ENCODE data around the gene GNLY. TPM values are rescaled to one million over a fixed set of nuclear protein-coding genes. Genes with fewer than 3 reads are reported as not detected.
"Not testable (repeated sequence)": the region's sequence is repeated elsewhere in the genome, so short reads cannot be mapped to it uniquely, and the experiment has no call there.

Gene GNLY
- total and polyA plus RNA-seq, 5 donors from 2014 or later = 2.4 to 10.9 (median 8.7) TPM

- Histone ChIP-seq H3K4me1 (ENCODE audit: control insufficient read depth, insufficient read depth, low read length, poor library complexity, severe bottlenecking) (no peaks in the 10 kb centered on the region), H3K36me3 (ENCODE audit: control insufficient read depth, insufficient read depth, low read length) (no peaks in the 10 kb centered on the region), H3K4me3 (ENCODE audit: low read depth, low read length) (no peak overlapping the region), H3K27me3 (ENCODE audit: control insufficient read depth, insufficient read depth, low read length) (no peaks in the 10 kb centered on the region), H3K27ac (ENCODE audit: insufficient read depth, low read length, poor library complexity, severe bottlenecking) (no peak overlapping the region), H3K9me3 (ENCODE audit: control insufficient read depth in 2 of 2, low read length in 2 of 2) (no peaks in the 10 kb centered on the region)
- DNase-seq (no peak), ATAC-seq (ENCODE audit: low read depth in 2 of 2) (no peak)
- Mint-ChIP-seq H3K4me3 (no peak overlapping the region), H3K27me3 (peaks cover 22% of the 10 kb centered on the region), H3K4me1 (peaks cover 0 to 14% (median 4%) of the 10 kb centered on the region in 4 donors), H3K9me3 (no peaks in the 10 kb centered on the region), H3K36me3 (no peaks in the 10 kb centered on the region), H3K27ac (peak overlapping the region in 2 of 3 donors; percentile 7 to 11)
Observed at GRCh38 chr2:85713836-85714235, 19.7 kb downstream of the GNLY start.

- not testable (repeated sequence) for ATAC-seq (ENCODE audit: low read depth in 2 of 2); H3K4me3 Mint-ChIP-seq; H3K36me3 Mint-ChIP-seq; H3K4me3 ChIP-seq (ENCODE audit: low read depth, low read length); H3K36me3 ChIP-seq (ENCODE audit: control insufficient read depth, insufficient read depth, low read length); DNase-seq; H3K4me1 ChIP-seq (ENCODE audit: control insufficient read depth, insufficient read depth, low read length, poor library complexity, severe bottlenecking); H3K9me3 Mint-ChIP-seq; H3K27ac ChIP-seq (ENCODE audit: insufficient read depth, low read length, poor library complexity, severe bottlenecking); H3K9me3 ChIP-seq (ENCODE audit: control insufficient read depth in 2 of 2, low read length in 2 of 2); H3K27me3 ChIP-seq (ENCODE audit: control insufficient read depth, insufficient read depth, low read length)
- Mint-ChIP-seq H3K27ac (peak overlapping the region in 2 of 3 donors; percentile 7 to 14), H3K27me3 (peaks cover 21% of the 10 kb centered on the region), H3K4me1 (peaks cover 0 to 14% (median 4%) of the 10 kb centered on the region in 4 donors)
Observed at GRCh38 chr2:85714421-85714820, 20.3 kb downstream of the GNLY start.

GRCh38 chr2:85714841-85715240, 20.7 kb downstream of the GNLY start:
- no peak overlapping the region for H3K4me3 Mint-ChIP-seq
- no peaks in the 10 kb centered on the region for H3K36me3 ChIP-seq (ENCODE audit: control insufficient read depth, insufficient read depth, low read length)
- H3K36me3 Mint-ChIP-seq = no peaks in the 10 kb centered on the region
- peaks cover 18% of the 10 kb centered on the region for H3K27me3 Mint-ChIP-seq
- no peaks in the 10 kb centered on the region for H3K27me3 ChIP-seq (ENCODE audit: control insufficient read depth, insufficient read depth, low read length)
- ATAC-seq (ENCODE audit: low read depth in 2 of 2) (peak; percentile 22 to 45), DNase-seq (peak in 1 of 3 donors; percentile 77)
- no peaks in the 10 kb centered on the region for H3K9me3 ChIP-seq (ENCODE audit: control insufficient read depth in 2 of 2, low read length in 2 of 2)
- H3K4me1 Mint-ChIP-seq = peaks cover 0 to 14% (median 4%) of the 10 kb centered on the region in 4 donors
- H3K4me3 ChIP-seq (ENCODE audit: low read depth, low read length) = no peak overlapping the region
- no peaks in the 10 kb centered on the region for H3K9me3 Mint-ChIP-seq
- H3K4me1 ChIP-seq (ENCODE audit: control insufficient read depth, insufficient read depth, low read length, poor library complexity, severe bottlenecking) = no peaks in the 10 kb centered on the region
- H3K27ac Mint-ChIP-seq = peak overlapping the region in 1 of 3 donors; percentile 14
- no peak overlapping the region for H3K27ac ChIP-seq (ENCODE audit: insufficient read depth, low read length, poor library complexity, severe bottlenecking)

DNA sequence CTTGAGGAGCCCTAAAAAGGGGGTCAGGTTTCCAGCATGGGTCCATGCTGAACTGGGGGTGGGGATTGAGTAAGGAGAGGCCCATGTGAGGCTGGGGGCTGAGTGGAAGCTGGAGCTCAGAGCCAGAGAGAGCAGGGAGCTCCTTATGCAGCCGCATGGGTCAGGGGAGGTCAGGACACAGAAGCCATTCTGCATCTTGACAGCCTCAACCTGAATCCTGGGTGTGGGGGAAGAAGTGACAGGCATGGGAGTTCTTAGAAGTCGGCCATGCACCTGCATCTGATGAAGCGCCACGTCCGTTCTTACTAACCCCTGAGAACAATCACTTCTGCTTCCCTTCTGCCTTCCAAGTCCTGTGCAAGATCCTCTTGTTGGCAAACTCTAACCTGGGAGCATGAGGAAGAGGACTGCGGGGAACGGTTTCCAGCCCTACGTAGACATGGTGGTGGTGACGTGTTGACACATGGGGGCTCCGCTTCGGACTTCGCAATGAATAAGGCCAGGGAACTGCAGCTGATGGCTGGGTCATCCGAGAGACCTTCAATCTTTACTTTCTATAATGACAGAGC, 22.3 kb downstream of the GNLY start:
- DNase-seq = peak in 1 of 3 donors; percentile 14
- H3K27me3 ChIP-seq (ENCODE audit: control insufficient read depth, insufficient read depth, low read length) = peaks cover 5% of the 10 kb centered on the region
- no peak overlapping the region for H3K27ac ChIP-seq (ENCODE audit: insufficient read depth, low read length, poor library complexity, severe bottlenecking)
- H3K4me3 ChIP-seq (ENCODE audit: low read depth, low read length) = no peak overlapping the region
- Mint-ChIP-seq H3K36me3 (peaks cover 4% of the 10 kb centered on the region), H3K27me3 (peaks cover 29% of the 10 kb centered on the region), H3K27ac (peak overlapping the region in 1 of 3 donors; percentile 17), H3K4me3 (no peak overlapping the region), H3K4me1 (peaks cover 0 to 14% (median 4%) of the 10 kb centered on the region in 4 donors), H3K9me3 (no peaks in the 10 kb centered on the region)
- H3K4me1 ChIP-seq (ENCODE audit: control insufficient read depth, insufficient read depth, low read length, poor library complexity, severe bottlenecking) = no peaks in the 10 kb centered on the region
- ATAC-seq (ENCODE audit: low read depth in 2 of 2) = no peak
- H3K36me3 ChIP-seq (ENCODE audit: control insufficient read depth, insufficient read depth, low read length) = no peaks in the 10 kb centered on the region
- H3K9me3 ChIP-seq (ENCODE audit: control insufficient read depth in 2 of 2, low read length in 2 of 2) = no peaks in the 10 kb centered on the region

- Histone ChIP-seq H3K9me3 (ENCODE audit: control insufficient read depth in 2 of 2, low read length in 2 of 2) (no peaks in the 10 kb centered on the region), H3K36me3 (ENCODE audit: control insufficient read depth, insufficient read depth, low read length) (no peaks in the 10 kb centered on the region), H3K27ac (ENCODE audit: insufficient read depth, low read length, poor library complexity, severe bottlenecking) (no peak overlapping the region), H3K4me1 (ENCODE audit: control insufficient read depth, insufficient read depth, low read length, poor library complexity, severe bottlenecking) (no peaks in the 10 kb centered on the region), H3K27me3 (ENCODE audit: control insufficient read depth, insufficient read depth, low read length) (peaks cover 5% of the 10 kb centered on the region), H3K4me3 (ENCODE audit: low read depth, low read length) (no peak overlapping the region)
- DNase-seq (no peak), ATAC-seq (ENCODE audit: low read depth in 2 of 2) (no peak)
- no peaks in the 10 kb centered on the region for H3K9me3 Mint-ChIP-seq
- peaks cover 29% of the 10 kb centered on the region for H3K27me3 Mint-ChIP-seq
- H3K27ac Mint-ChIP-seq = peak overlapping the region in 1 of 3 donors; percentile 44
- peaks cover 0 to 14% (median 4%) of the 10 kb centered on the region in 4 donors for H3K4me1 Mint-ChIP-seq
- no peak overlapping the region for H3K4me3 Mint-ChIP-seq
- H3K36me3 Mint-ChIP-seq = peaks cover 4% of the 10 kb centered on the region
Observed at GRCh38 chr2:85717308-85718008, 23.3 kb downstream of the GNLY start.

DNA sequence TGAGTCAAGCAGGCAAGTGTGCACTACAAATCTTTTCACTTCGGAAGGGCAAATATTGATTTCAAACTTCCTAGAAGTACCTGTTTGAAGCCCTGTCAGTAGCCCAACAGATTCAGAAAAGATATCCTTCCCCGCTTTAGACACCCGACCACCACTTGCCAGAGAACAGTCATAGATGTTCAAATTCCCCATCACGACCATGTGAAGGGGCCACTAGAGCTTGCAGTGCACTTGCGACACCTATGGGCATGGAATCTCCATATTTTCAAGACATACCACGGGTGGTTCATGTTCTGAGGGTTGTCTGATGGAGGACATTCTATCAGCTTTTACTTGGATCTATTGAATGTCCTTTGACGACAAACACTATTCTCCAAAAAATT, 23.8 kb downstream of the GNLY start:
- peaks cover 29% of the 10 kb centered on the region for H3K27me3 Mint-ChIP-seq
- no peak overlapping the region for H3K4me3 Mint-ChIP-seq
- peaks cover 4% of the 10 kb centered on the region for H3K36me3 Mint-ChIP-seq
- Histone ChIP-seq H3K9me3 (ENCODE audit: control insufficient read depth in 2 of 2, low read length in 2 of 2) (no peaks in the 10 kb centered on the region), H3K27ac (ENCODE audit: insufficient read depth, low read length, poor library complexity, severe bottlenecking) (no peak overlapping the region), H3K4me3 (ENCODE audit: low read depth, low read length) (no peak overlapping the region), H3K36me3 (ENCODE audit: control insufficient read depth, insufficient read depth, low read length) (no peaks in the 10 kb centered on the region), H3K27me3 (ENCODE audit: control insufficient read depth, insufficient read depth, low read length) (peaks cover 5% of the 10 kb centered on the region), H3K4me1 (ENCODE audit: control insufficient read depth, insufficient read depth, low read length, poor library complexity, severe bottlenecking) (no peaks in the 10 kb centered on the region)
- DNase-seq = no peak
- peaks cover 0 to 14% (median 4%) of the 10 kb centered on the region in 4 donors for H3K4me1 Mint-ChIP-seq
- ATAC-seq (ENCODE audit: low read depth in 2 of 2) = no peak
- H3K9me3 Mint-ChIP-seq = no peaks in the 10 kb centered on the region
- no peak overlapping the region for H3K27ac Mint-ChIP-seq

GRCh38 chr2:85718885-85719492, 24.8 kb downstream of the GNLY start:
- no peaks in the 10 kb centered on the region for H3K4me1 ChIP-seq (ENCODE audit: control insufficient read depth, insufficient read depth, low read length, poor library complexity, severe bottlenecking)
- Mint-ChIP-seq H3K27me3 (peaks cover 24% of the 10 kb centered on the region), H3K27ac (peak overlapping the region in 1 of 3 donors; percentile 79), H3K9me3 (no peaks in the 10 kb centered on the region), H3K4me1 (peaks cover 0 to 14% (median 4%) of the 10 kb centered on the region in 4 donors), H3K4me3 (no peak overlapping the region), H3K36me3 (peaks cover 4% of the 10 kb centered on the region)
- H3K9me3 ChIP-seq (ENCODE audit: control insufficient read depth in 2 of 2, low read length in 2 of 2) = no peaks in the 10 kb centered on the region
- no peak overlapping the region for H3K4me3 ChIP-seq (ENCODE audit: low read depth, low read length)
- no peak overlapping the region for H3K27ac ChIP-seq (ENCODE audit: insufficient read depth, low read length, poor library complexity, severe bottlenecking)
- H3K27me3 ChIP-seq (ENCODE audit: control insufficient read depth, insufficient read depth, low read length) = peaks cover 5% of the 10 kb centered on the region
- no peaks in the 10 kb centered on the region for H3K36me3 ChIP-seq (ENCODE audit: control insufficient read depth, insufficient read depth, low read length)
- no peak for ATAC-seq (ENCODE audit: low read depth in 2 of 2)
- no peak for DNase-seq

Measured in CD4-positive, CD25-positive, alpha-beta regulatory T cell (primary cell).